ENCODE results near the gene CCNY. TPM values are rescaled to one million over a fixed set of nuclear protein-coding genes. Genes with fewer than 3 reads are reported as not detected.
"Not testable (repeated sequence)": the region's sequence is repeated elsewhere in the genome, so short reads cannot be mapped to it uniquely, and the experiment has no call there.

CCNY gene
- total RNA-seq, 1 experiment from 2014 or later, result 53.3 TPM

GRCh38 chr10:35535136-35535535, 198.8 kb downstream of the CCNY start:
- ChIA-PET POLR2A (no interaction called here), CTCF (no interaction called here)
- no peaks in the 10 kb centered on the region for H3K27me3 Mint-ChIP-seq (ENCODE audit: low read depth)
- DNase-seq (ENCODE audit: low spot score) (no peak), ATAC-seq (no peak)
- H3K27ac Mint-ChIP-seq, result no peak overlapping the region
- peaks cover 48% of the 10 kb centered on the region for H3K9me3 Mint-ChIP-seq
- H3K4me3 Mint-ChIP-seq, result no peak overlapping the region
- peaks cover 9% of the 10 kb centered on the region for H3K4me1 Mint-ChIP-seq
- TF ChIP-seq, protein P1, sequence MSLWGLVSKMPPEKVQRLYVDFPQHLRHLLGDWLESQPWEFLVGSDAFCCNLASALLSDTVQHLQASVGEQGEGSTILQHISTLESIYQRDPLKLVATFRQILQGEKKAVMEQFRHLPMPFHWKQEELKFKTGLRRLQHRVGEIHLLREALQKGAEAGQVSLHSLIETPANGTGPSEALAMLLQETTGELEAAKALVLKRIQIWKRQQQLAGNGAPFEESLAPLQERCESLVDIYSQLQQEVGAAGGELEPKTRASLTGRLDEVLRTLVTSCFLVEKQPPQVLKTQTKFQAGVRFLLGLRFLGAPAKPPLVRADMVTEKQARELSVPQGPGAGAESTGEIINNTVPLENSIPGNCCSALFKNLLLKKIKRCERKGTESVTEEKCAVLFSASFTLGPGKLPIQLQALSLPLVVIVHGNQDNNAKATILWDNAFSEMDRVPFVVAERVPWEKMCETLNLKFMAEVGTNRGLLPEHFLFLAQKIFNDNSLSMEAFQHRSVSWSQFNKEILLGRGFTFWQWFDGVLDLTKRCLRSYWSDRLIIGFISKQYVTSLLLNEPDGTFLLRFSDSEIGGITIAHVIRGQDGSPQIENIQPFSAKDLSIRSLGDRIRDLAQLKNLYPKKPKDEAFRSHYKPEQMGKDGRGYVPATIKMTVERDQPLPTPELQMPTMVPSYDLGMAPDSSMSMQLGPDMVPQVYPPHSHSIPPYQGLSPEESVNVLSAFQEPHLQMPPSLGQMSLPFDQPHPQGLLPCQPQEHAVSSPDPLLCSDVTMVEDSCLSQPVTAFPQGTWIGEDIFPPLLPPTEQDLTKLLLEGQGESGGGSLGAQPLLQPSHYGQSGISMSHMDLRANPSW (CRISPR knock-in tag; conservative IDR thresholded peaks at IDR 0.05; ENCODE audit: low read depth), result no peak
- no peak for TF ChIP-seq ATF1 (CRISPR knock-in tag; IDR thresholded peaks at IDR 0.05)
- no peak for TF ChIP-seq ZNF671 (CRISPR knock-in tag; IDR thresholded peaks at IDR 0.05)
- TF ChIP-seq SOX15 (CRISPR knock-in tag; IDR thresholded peaks at IDR 0.05), result no peak
- TF ChIP-seq, protein P2, sequence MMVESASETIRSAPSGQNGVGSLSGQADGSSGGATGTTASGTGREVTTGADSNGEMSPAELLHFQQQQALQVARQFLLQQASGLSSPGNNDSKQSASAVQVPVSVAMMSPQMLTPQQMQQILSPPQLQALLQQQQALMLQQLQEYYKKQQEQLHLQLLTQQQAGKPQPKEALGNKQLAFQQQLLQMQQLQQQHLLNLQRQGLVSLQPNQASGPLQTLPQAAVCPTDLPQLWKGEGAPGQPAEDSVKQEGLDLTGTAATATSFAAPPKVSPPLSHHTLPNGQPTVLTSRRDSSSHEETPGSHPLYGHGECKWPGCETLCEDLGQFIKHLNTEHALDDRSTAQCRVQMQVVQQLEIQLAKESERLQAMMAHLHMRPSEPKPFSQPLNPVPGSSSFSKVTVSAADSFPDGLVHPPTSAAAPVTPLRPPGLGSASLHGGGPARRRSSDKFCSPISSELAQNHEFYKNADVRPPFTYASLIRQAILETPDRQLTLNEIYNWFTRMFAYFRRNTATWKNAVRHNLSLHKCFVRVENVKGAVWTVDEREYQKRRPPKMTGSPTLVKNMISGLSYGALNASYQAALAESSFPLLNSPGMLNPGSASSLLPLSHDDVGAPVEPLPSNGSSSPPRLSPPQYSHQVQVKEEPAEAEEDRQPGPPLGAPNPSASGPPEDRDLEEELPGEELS (CRISPR knock-in tag; IDR thresholded peaks at IDR 0.05), result no peak
- TF ChIP-seq TEAD4 (CRISPR knock-in tag; IDR thresholded peaks at IDR 0.05), result no peak
- no peak for TF ChIP-seq ZNF396 (CRISPR knock-in tag; IDR thresholded peaks at IDR 0.05; ENCODE audit: borderline replicate concordance)
- no peak for TF ChIP-seq MXD4 (CRISPR knock-in tag; IDR thresholded peaks at IDR 0.05; ENCODE audit: borderline replicate concordance)
- TF ChIP-seq ESRRA (CRISPR knock-in tag; IDR thresholded peaks at IDR 0.05; ENCODE audit: borderline replicate concordance), result no peak
- TF ChIP-seq, protein P3, sequence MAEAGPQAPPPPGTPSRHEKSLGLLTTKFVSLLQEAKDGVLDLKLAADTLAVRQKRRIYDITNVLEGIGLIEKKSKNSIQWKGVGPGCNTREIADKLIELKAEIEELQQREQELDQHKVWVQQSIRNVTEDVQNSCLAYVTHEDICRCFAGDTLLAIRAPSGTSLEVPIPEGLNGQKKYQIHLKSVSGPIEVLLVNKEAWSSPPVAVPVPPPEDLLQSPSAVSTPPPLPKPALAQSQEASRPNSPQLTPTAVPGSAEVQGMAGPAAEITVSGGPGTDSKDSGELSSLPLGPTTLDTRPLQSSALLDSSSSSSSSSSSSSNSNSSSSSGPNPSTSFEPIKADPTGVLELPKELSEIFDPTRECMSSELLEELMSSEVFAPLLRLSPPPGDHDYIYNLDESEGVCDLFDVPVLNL (CRISPR knock-in tag; IDR thresholded peaks at IDR 0.05; ENCODE audit: borderline replicate concordance, low read depth), result no peak
- TF ChIP-seq TCF7 (CRISPR knock-in tag; IDR thresholded peaks at IDR 0.05; ENCODE audit: low read depth), result no peak
- no peak for TF ChIP-seq CREB1 (CRISPR knock-in tag; IDR thresholded peaks at IDR 0.05)
- TF ChIP-seq ELF4 (CRISPR knock-in tag; IDR thresholded peaks at IDR 0.05; ENCODE audit: low read depth), result no peak
- TF ChIP-seq ZBTB21 (CRISPR knock-in tag; IDR thresholded peaks at IDR 0.05; ENCODE audit: borderline replicate concordance), result no peak
- TF ChIP-seq, protein P4, sequence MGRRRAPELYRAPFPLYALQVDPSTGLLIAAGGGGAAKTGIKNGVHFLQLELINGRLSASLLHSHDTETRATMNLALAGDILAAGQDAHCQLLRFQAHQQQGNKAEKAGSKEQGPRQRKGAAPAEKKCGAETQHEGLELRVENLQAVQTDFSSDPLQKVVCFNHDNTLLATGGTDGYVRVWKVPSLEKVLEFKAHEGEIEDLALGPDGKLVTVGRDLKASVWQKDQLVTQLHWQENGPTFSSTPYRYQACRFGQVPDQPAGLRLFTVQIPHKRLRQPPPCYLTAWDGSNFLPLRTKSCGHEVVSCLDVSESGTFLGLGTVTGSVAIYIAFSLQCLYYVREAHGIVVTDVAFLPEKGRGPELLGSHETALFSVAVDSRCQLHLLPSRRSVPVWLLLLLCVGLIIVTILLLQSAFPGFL (CRISPR knock-in tag; IDR thresholded peaks at IDR 0.05; ENCODE audit: borderline replicate concordance), result no peak
- TF ChIP-seq NFYB (CRISPR knock-in tag; conservative IDR thresholded peaks at IDR 0.05; ENCODE audit: low read depth), result no peak
- peaks cover 83% of the 10 kb centered on the region for H3K36me3 Mint-ChIP-seq

- H3K9me3 Mint-ChIP-seq, result peaks cover 49% of the 10 kb centered on the region
- no peak for ATAC-seq
- H3K36me3 Mint-ChIP-seq, result peaks cover 76% of the 10 kb centered on the region
- ChIA-PET CTCF (no interaction called here), POLR2A (no interaction called here)
- no peak overlapping the region for H3K4me3 Mint-ChIP-seq
- H3K27ac Mint-ChIP-seq, result no peak overlapping the region
- H3K4me1 Mint-ChIP-seq, result peaks cover 17% of the 10 kb centered on the region
- H3K27me3 Mint-ChIP-seq (ENCODE audit: low read depth), result no peaks in the 10 kb centered on the region
- TF ChIP-seq, protein P5, sequence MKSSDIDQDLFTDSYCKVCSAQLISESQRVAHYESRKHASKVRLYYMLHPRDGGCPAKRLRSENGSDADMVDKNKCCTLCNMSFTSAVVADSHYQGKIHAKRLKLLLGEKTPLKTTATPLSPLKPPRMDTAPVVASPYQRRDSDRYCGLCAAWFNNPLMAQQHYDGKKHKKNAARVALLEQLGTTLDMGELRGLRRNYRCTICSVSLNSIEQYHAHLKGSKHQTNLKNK (CRISPR knock-in tag; IDR thresholded peaks at IDR 0.05), result no peak
- TF ChIP-seq TCF7 (CRISPR knock-in tag; IDR thresholded peaks at IDR 0.05; ENCODE audit: low read depth), result no peak
- DNase-seq (ENCODE audit: low spot score), result no peak
These were observed 200.5 kb downstream of the CCNY start for GRCh38 chr10:35536789-35537188.

DNA sequence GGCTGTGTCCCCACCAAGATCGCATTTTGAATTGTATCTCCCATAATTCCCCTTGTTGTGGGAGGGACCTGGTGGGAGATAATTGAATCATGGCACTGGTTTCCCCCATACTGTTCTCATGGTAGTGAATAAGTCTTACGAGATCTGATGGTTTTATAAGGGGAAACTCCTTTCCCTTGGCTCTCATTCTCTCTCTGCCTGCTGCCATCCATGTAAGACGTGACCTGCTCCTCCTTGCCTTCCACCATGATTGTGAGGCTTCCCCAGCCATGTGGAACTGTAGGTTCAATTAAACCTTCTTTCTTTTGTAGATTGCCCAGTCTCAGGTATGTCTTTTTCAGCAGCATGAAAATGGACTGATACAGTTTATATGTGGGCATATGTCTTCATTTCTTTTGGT, 201.6 kb downstream of the CCNY start:
- H3K27ac Mint-ChIP-seq; DNase-seq (ENCODE audit: low spot score); H3K4me3 Mint-ChIP-seq; CTCF ChIA-PET; POLR2A ChIA-PET; ATAC-seq; H3K27me3 Mint-ChIP-seq (ENCODE audit: low read depth): not testable (repeated sequence)
- Mint-ChIP-seq H3K36me3 (peaks cover 70% of the 10 kb centered on the region), H3K9me3 (peaks cover 49% of the 10 kb centered on the region), H3K4me1 (peaks cover 17% of the 10 kb centered on the region)

Data from WTC11 (cell line).